ENCODE measurements around the gene EHMT1.

DNA sequence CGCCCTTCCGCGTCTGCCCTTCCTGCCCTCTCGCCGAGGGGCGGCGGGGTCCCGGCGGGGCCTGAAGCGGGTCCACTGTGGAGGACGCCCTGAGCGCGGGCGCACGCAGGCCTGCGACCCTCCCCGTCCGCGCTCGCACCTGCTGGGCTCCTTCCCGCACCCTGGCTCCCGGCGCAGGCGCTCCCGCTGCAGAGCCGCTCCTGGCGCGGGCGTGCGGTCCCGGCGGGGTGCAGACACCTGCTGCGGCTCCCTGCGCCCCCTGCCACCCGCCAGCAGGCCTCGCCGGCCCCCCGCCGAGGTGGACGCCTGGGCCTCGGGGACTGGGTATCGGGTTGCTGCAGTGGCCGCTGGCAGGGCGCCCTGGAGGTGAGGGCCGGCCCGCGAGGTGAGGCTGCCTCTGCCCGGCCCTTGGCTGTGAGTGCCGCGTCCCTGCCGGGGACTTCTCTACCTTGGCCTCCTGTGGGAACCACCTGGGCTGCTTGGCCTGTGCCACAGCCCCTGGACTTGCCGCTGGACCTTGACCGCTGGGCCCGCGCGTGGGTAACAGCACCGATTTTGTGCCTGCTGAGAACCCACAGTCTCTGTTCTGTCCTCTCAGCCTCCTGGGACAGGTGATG lies 12.7 kb upstream of the EHMT1 start:
- TF ChIP-seq, protein P1, sequence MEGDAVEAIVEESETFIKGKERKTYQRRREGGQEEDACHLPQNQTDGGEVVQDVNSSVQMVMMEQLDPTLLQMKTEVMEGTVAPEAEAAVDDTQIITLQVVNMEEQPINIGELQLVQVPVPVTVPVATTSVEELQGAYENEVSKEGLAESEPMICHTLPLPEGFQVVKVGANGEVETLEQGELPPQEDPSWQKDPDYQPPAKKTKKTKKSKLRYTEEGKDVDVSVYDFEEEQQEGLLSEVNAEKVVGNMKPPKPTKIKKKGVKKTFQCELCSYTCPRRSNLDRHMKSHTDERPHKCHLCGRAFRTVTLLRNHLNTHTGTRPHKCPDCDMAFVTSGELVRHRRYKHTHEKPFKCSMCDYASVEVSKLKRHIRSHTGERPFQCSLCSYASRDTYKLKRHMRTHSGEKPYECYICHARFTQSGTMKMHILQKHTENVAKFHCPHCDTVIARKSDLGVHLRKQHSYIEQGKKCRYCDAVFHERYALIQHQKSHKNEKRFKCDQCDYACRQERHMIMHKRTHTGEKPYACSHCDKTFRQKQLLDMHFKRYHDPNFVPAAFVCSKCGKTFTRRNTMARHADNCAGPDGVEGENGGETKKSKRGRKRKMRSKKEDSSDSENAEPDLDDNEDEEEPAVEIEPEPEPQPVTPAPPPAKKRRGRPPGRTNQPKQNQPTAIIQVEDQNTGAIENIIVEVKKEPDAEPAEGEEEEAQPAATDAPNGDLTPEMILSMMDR (IDR thresholded peaks at IDR 0.05) = no peak
- TF ChIP-seq POLR2A (IDR thresholded peaks at IDR 0.05) = no peak

All from right lobe of liver (tissue), 4 donors.